Neuron (in vitro differentiated cells): ENCODE data around the gene MRPL33.
"Not testable (repeated sequence)": the region's sequence is repeated elsewhere in the genome, so short reads cannot be mapped to it uniquely, and the experiment has no call there.

Experiments
- H2AFZ ChIP-seq: one replicate; pipeline ENCODE4 v1.6.1; 2013; ENCODE audit warnings: low read depth, mild to moderate bottlenecking, inconsistent platforms, low read length, moderate library complexity
- H3K27me3 ChIP-seq: one replicate; pipeline ENCODE4 v1.6.1; 2013; ENCODE audit warnings: low read length; ENCODE audit not compliant: insufficient read depth
- H3K36me3 ChIP-seq: one replicate; pipeline ENCODE4 v1.6.1; 2013; ENCODE audit warnings: low read length; ENCODE audit not compliant: insufficient read depth
- H3K4me1 ChIP-seq: one replicate; pipeline ENCODE4 v1.6.1; 2013; ENCODE audit warnings: low read length; ENCODE audit not compliant: insufficient read depth
- H3K4me3 ChIP-seq: 2 replicates; pipeline ENCODE4 v1.5.1; 2013; ENCODE audit warnings: mild to moderate bottlenecking, low read length, moderate library complexity
- H3K9me3 ChIP-seq: one replicate; pipeline ENCODE4 v1.6.1; 2013; ENCODE audit warnings: low read length

Gene MRPL33

DNA sequence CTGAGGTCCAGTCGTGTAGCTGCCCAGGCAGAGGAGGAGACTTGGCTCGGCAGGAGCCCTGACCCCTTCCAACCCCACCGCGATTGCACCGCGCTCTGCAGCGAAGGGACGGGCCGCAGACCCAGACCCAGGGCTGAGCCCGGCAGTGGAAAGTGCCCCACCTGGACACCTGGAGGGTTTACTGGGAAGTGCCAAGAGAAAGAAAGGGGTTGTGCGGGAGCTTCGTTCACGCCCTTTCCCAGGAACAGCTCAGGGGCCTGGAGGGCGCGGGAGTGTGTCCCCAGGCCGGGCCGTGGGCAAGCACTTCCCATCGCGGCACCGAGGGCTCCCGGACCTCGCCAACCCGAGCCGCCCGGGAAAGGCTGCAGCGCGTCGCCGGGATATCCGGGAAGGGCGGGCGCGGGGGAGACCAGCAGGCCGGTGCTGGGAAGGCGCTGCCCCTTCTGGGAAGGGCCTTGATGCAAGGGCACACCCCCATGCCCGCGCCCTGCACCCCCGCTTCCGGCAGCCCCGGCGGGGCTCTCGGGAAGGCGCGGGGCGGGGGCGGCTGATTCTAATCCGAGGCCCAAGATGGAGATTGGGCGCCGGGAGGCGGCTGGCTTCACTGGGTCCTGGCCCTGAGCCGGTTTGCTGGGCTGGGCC is 36.1 kb upstream of the MRPL33 start:
- peaks cover 20% of the 10 kb centered on the region for H3K27me3 ChIP-seq
- H3K4me1 ChIP-seq: no peaks in the 10 kb centered on the region
- H2AFZ ChIP-seq: no peak overlapping the region
- no peak overlapping the region for H3K4me3 ChIP-seq
- H3K36me3 ChIP-seq: no peaks in the 10 kb centered on the region
- no peaks in the 10 kb centered on the region for H3K9me3 ChIP-seq

DNA sequence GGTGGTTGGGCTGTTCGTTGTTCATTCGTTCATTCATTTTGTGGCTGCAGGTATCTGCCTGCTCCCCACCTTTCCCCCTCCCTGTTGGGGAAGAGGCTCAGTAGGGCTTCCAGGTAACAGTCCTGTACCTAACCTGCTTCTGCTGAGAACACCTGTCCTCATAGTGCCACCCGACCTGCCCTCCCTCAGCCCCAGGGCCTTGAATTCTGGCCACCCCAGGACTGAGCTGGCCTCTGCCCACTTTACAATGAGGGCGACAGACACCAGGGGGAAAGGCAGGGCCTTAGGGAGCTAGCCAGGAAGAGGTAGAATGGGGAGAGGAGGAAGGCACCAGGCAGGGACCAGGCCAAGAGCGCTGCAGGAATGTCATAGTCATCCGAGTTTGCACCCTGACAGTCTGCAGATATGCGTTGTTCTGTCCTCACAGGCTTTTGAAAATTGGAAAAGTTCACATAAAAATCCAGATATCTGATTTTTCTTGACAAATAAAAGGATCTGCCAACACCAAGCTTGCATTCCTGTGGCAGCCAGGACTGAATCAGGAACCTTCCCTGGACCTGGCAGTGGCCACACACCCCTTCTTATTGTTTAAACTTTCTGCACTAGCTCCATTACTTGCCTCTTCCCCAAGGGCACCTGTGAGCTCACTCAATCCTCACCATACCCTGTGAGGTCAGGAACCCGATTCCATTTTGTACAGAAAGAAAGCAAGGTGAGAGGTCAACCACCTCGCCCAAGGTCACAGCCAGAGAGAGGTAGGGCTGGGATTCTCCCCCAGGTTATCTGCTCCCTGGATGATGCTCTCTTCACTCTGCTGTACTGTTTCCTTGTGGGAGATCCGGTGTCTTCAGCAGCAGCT is 35.3 kb upstream of the MRPL33 start:
- no peak overlapping the region for H3K4me3 ChIP-seq
- no peaks in the 10 kb centered on the region for H3K4me1 ChIP-seq
- peaks cover under 1% of the 10 kb centered on the region for H3K9me3 ChIP-seq
- no peaks in the 10 kb centered on the region for H3K36me3 ChIP-seq
- H2AFZ ChIP-seq: no peak overlapping the region
- peaks cover 20% of the 10 kb centered on the region for H3K27me3 ChIP-seq

DNA sequence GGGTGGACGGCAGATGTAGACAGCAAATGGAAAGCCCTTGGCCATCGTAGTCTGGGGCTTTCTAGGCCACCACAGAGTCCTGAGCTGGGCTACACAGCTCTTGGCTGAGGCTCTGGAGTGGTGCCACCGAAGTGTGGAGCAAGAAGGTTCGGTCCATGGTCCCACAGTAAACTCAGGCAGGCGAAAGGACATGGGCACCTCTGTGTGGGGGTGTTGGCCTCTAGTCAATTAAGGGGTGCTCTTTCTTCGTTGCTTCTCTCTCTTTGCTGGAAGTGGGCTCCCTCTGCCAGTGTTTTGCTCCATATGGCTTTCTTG is 34.7 kb upstream of the MRPL33 start:
- Histone ChIP-seq H3K27me3 (peaks cover 20% of the 10 kb centered on the region), H3K36me3 (no peaks in the 10 kb centered on the region), H2AFZ (no peak overlapping the region), H3K4me1 (no peaks in the 10 kb centered on the region), H3K4me3 (no peak overlapping the region), H3K9me3 (peaks cover 2% of the 10 kb centered on the region)

DNA sequence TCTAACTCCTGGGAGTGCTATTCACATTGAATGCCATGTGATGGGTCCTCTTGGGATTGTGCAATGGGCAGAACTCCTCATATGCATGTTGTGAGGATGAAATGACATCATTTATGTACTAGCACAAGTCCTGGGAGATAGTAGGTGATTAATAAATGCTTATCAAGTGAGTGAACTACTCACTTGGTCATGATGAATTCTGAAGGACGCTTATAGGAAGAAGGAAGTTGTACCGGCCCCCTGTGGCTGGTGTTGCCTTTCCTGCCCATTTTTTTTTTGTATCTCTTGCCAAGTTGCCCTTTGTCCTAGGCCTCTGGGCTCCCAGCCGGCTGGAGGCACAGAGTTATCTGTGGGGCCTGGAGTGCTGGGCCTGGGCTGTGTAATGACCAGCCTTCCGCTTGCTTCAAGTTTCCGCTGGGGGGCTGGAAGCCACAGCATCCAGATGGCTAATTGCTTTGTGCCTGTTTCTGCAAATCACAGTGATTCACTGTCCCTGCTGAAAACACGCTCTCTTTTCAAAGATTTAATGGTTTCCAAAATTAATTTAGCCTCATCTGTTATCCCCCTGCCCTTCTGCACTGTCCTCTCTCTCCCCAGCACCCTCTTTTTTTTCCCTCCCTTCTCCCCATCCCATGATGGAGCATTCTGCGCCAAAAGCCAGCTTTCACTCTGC is 33.7 kb upstream of the MRPL33 start:
- Histone ChIP-seq H3K36me3 (no peaks in the 10 kb centered on the region), H3K4me1 (no peaks in the 10 kb centered on the region), H3K4me3 (no peak overlapping the region), H3K9me3 (peaks cover 2% of the 10 kb centered on the region), H3K27me3 (peaks cover 20% of the 10 kb centered on the region), H2AFZ (no peak overlapping the region)

DNA sequence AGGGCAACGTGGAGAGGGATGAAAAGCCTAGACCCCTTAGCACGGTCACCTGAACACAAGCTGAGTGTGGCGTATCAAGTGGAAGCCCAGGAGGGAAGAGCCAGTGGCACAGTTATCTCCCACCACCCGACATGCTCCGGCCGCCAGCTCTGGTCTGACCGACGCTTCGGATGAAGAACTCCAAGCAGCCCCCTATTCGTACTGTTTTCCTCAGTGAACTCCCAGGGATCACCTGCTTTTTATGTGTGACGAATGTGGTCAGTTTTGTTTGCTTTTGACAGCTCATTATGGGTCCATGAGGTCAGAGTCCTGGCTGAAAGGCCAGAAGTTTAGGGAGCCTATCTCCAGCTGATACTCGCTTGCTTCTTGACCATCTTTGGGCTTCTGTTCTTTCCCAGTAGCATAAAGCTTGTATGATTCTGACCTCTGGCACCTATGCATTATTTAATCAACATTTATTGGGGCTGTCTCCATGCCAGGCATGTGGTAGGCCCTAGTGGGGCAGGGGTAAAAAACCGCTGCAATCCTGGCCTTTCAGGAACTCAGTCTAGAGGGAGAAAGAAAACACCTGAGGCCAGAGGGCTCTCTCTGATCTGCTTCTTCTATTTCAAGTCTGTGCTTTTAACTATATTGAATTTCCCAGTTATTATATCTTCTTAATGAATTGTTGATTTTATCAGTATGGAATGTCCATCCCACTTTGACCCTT is 33.0 kb upstream of the MRPL33 start:
- no peaks in the 10 kb centered on the region for H3K4me1 ChIP-seq
- H3K27me3 ChIP-seq: peaks cover 20% of the 10 kb centered on the region
- H2AFZ ChIP-seq: no peak overlapping the region
- H3K9me3 ChIP-seq: peaks cover 2% of the 10 kb centered on the region
- H3K4me3 ChIP-seq: no peak overlapping the region
- H3K36me3 ChIP-seq: no peaks in the 10 kb centered on the region

DNA sequence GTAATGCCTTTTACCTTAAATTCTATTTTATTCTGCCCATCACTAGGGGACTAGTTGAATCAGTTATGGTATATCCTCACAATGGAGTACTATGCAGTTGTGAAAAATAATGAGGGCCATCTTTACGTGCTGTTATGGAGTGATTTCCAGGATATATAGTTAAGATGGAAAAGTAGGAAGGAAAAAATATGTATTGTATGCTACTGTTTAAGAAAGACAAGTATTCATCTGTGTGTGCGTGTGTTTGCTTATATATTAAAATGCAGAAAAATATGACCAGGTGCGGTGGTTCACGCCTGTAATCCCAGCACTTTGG is 32.5 kb upstream of the MRPL33 start:
- Histone ChIP-seq H3K27me3 (peaks cover 20% of the 10 kb centered on the region), H3K4me1 (no peaks in the 10 kb centered on the region), H2AFZ (no peak overlapping the region), H3K9me3 (peaks cover 2% of the 10 kb centered on the region), H3K36me3 (no peaks in the 10 kb centered on the region), H3K4me3 (no peak overlapping the region)

DNA sequence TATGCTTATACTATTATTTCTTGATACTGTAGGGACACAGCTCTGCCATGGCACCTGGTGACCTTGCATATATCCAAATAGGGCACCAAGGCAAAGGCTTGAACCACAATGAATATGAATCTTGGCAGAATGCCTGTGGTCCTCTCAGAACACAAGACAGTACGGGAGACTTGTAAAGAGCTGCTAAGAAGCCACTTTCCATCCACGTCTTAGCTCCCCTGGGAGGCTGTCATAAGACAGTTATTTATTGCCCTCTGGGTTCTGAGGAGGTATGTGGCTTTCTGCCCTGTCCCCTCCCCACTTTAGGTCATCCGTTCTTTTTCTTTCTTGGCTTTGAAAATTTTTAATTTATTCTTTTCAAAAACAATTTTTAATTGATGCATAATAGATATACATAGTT is 29.8 kb upstream of the MRPL33 start:
- peaks cover 6% of the 10 kb centered on the region for H3K27me3 ChIP-seq
- no peak overlapping the region for H3K4me3 ChIP-seq
- no peaks in the 10 kb centered on the region for H3K36me3 ChIP-seq
- no peak overlapping the region for H2AFZ ChIP-seq
- no peaks in the 10 kb centered on the region for H3K4me1 ChIP-seq
- peaks cover 2% of the 10 kb centered on the region for H3K9me3 ChIP-seq

DNA sequence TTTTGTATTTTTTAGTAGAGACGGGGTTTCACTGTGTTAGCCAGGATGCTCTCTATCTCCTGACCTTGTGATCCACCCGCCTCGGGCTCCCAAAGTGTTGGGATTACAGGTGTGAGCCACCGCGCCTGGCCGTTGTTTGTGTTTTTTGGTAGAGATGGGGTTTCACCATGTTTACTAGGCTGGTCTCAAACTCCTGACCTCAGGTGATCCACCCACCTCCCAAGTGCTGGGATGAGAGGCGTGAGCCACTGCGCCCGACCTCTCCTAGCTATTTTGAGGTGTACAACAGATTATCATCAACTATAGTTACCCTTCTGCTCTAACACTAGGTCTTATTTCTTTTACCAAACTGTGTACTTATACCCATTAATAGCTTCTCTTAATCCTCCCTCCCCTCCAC is 28.9 kb upstream of the MRPL33 start:
- Histone ChIP-seq H3K4me3 (no peak overlapping the region), H2AFZ (no peak overlapping the region), H3K4me1 (no peaks in the 10 kb centered on the region)

DNA sequence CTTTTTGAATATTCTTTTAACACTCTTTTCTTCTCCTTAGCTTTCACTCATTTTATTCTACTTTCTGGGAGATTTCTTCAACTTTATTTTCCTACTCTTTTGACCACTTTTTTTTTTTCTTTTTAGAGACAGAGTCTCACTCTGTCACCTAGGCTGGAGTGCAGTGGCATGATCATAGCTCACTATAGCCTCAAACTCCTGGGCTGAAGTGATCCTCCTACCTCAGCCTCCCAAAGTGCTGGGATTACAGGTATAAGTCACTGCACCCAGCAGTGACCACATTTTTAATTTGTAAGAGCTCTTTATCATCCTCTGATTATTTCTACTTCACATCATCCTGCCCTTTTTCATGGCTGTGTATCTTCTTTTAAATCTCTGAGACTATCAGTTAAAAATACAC is 26.0 kb upstream of the MRPL33 start:
- H3K36me3 ChIP-seq, H3K9me3 ChIP-seq, H3K4me3 ChIP-seq, H2AFZ ChIP-seq, H3K27me3 ChIP-seq, H3K4me1 ChIP-seq: not testable (repeated sequence)

More for the DNA sequence above, 28.9 kb upstream of the MRPL33 start:
- H3K36me3 ChIP-seq: no peaks in the 10 kb centered on the region
- H3K9me3 ChIP-seq: peaks cover 2% of the 10 kb centered on the region
- no peaks in the 10 kb centered on the region for H3K27me3 ChIP-seq

DNA sequence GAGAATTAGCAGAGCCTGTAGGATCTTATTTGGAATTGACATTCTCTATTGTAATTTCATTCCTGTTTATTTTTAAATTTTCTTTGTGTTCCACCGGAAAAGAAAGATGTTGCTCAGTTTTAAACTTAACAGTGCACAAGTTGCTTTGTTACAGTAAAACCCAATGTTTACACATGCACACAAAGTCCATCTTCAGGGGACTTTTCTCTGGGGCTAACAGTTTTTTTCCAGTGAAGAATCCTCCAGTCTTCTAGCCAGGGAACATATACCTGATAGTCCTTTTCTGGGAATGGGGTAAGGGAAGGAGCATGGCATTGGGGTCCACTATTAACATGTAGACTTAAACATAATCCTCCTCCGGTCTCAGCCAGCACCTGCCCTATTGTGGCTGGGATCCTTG is 25.2 kb upstream of the MRPL33 start:
- no peaks in the 10 kb centered on the region for H3K4me1 ChIP-seq
- no peaks in the 10 kb centered on the region for H3K27me3 ChIP-seq
- H3K36me3 ChIP-seq: no peaks in the 10 kb centered on the region
- H3K4me3 ChIP-seq: no peak overlapping the region
- no peak overlapping the region for H2AFZ ChIP-seq
- peaks cover under 1% of the 10 kb centered on the region for H3K9me3 ChIP-seq

DNA sequence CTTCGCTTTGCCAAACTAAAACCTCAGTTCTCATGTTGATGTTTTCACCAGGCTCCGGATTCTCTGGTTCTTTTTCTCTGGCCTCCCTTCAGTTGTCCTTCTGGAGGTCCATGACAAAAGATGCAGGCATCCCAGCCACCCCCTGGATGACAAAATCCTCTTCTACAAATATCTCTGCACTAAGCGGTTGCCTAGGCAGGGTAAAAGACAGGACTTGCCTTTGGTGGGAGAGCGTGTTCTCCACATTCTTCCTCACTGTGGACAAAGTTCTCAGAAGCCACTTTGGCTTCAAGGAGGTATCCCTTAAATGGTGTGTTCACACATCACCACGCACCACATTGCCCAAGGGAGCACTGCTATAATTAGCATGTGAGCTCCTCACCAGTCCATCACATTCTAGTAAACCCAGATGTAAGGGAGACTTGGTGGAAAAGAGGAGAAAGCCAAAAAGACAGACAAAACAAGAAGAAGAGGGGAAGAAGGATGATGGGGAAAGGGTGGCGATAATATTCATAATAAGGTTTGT is 23.6 kb upstream of the MRPL33 start:
- Histone ChIP-seq H3K9me3 (no peaks in the 10 kb centered on the region), H2AFZ (no peak overlapping the region), H3K36me3 (no peaks in the 10 kb centered on the region), H3K27me3 (no peaks in the 10 kb centered on the region), H3K4me3 (no peak overlapping the region), H3K4me1 (peaks cover 3% of the 10 kb centered on the region)

DNA sequence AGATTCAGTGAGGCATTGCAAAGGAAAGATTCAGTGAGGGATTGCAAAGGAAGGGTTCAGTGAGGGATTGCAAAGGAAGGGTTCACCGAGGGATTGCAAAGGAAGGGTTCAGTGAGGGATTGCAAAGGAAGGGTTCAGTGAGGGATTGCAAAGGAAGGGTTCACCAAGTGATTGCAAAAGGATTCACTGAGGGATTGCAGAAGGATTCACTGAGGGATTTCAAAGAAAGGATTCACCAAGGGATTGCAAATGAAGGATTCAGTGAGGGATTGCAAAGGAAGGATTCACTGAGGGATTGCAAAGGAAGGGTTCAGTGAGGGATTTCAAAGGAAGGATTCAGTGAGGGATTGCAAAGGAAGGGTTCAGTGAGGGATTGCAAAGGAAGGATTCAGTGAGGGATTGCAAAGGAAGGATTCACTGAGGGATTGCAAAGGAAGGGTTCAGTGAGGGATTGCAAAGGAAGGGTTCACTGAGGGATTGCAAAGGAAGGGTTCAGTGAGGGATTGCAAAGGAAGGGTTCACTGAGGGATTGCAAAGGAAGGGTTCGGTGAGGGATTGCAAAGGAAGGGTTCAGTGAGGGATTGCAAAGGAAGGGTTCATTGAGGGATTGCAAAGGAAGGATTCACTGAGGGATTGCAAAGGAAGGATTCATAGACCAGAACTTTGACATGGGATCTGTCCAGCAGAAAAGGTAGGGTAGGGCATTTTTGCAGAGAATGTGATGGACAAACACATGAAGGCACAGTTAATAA is 22.5 kb upstream of the MRPL33 start:
- not testable (repeated sequence) for H3K9me3 ChIP-seq, H3K4me1 ChIP-seq, H2AFZ ChIP-seq, H3K36me3 ChIP-seq, H3K27me3 ChIP-seq, H3K4me3 ChIP-seq
